Measurements from ENCODE around the gene ZNF627.
A peak's percentile ranks its signal among the peaks of the same experiment; 100 is the strongest.
"Not testable (repeated sequence)": the region's sequence is repeated elsewhere in the genome, so short reads cannot be mapped to it uniquely, and the experiment has no call there.

ZNF627 gene

DNA sequence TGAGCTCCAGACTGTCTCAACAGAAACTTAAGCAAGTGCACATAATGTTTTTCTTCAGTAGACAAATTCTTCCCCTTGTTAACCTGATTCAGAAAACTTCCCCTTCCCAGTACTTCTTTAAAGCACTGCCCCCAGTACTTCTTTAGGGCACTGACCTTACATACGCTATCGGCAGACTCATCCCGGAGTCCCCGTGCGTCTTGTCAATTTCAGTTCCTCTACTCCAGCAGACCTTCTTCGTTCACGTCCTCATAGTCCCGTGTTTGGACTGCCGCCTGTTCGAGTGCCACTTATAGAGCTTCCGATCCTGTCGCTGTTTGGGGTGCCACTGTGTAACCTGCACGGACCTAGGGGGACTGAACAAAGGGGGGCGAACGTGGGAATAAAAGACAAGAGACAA lies 29.0 kb downstream of the ZNF627 start:
- no peak for DNase-seq (ENCODE audit: low read depth)

GRCh38 chr19:11633223-11633622 lies 35.9 kb downstream of the ZNF627 start:
- DNase-seq (ENCODE audit: low read depth) = no peak

GRCh38 chr19:11634018-11634662 lies 36.9 kb downstream of the ZNF627 start:
- not testable (repeated sequence) for DNase-seq (ENCODE audit: low read depth)

DNA sequence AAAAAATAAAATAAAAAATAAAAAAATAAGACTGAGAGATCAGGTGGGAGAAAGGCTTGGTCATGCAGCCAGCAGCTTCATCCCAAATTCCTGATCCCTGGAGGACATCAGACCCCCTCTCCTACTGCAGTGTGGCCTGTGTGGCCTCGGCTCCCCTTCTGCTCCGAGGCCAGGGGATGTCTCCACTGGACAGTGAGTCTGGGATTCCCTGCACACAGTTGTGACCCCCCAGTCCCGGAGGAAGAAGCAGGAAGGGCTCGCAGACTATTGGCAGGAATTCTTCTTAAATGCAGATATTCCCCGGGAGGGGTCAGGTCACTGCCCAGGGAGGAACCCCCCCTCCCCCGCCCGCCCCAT lies 41.9 kb downstream of the ZNF627 start:
- no peak for DNase-seq (ENCODE audit: low read depth)

- peak; percentile 60 for DNase-seq (ENCODE audit: low read depth)
These were observed 42.6 kb downstream of the ZNF627 start for GRCh38 chr19:11639602-11640471.

DNA sequence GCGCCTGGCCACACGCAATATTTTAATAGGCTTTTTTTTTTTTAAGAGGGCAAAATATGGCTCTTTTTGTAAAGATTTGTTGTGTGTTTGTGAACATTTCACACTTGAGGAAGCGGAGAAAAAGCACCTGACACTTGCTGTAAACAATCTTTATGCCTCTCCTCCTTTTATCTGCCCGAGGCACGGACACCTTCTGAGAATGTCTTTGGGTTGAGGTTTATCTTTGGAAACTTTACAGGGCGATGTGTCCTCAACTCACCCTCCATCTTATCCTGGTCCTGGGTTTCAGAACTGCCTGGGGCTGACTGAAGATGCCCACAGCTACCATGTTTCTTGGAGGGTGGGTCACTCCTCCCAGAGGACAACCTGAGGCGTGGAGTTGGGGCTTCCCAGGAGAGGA lies 44.0 kb downstream of the ZNF627 start:
- DNase-seq (ENCODE audit: low read depth) = no peak

DNA sequence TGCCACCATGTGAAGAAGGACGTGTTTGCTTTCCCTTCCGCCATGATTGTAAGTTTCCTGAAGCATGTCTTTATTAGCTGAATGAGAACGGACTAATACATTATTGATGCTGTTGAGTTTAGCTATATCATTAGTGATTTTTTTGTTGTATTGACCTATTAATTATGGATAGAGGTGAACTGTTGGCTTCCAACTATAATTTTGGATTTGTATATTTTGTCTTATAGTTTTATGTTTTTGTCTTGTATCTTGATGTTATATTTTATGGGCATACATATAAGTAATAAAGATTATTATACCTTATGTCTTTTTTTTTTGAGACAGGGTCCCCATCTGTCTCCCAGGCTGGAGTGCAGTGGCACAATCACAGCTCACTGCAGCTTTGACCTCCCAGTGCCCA lies 45.6 kb downstream of the ZNF627 start:
- DNase-seq (ENCODE audit: low read depth) = no peak

- no peak for DNase-seq (ENCODE audit: low read depth)
These were observed 52.7 kb downstream of the ZNF627 start for GRCh38 chr19:11649941-11650340.

- no peak for DNase-seq (ENCODE audit: low read depth)
These were observed 53.8 kb downstream of the ZNF627 start for GRCh38 chr19:11651062-11651461.

GRCh38 chr19:11652056-11652455 lies 54.8 kb downstream of the ZNF627 start:
- DNase-seq (ENCODE audit: low read depth) = no peak

GRCh38 chr19:11652492-11652891 lies 55.2 kb downstream of the ZNF627 start:
- DNase-seq (ENCODE audit: low read depth) = no peak

DNA sequence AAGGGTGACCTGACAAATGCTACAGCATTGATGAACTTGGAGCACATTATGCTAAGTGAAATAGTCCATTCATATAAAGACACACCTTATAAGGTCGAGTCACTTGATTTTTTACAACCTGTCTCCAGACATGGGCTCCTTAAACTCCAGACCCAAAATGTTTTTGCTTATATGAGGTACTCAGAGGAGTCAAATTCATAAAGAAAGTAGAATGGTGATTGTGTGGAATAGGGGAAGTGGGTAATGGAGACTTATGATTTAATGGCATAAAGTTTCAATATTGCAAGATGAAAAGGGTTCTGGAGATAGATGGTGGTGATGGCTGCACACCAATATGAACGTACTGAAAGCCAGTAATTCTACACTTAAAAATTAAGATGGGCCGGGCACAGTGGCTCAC lies 59.3 kb downstream of the ZNF627 start:
- DNase-seq (ENCODE audit: low read depth) = no peak

GRCh38 chr19:11657307-11657706 lies 60.0 kb downstream of the ZNF627 start:
- DNase-seq (ENCODE audit: low read depth) = no peak

- no peak for DNase-seq (ENCODE audit: low read depth)
These were observed 61.7 kb downstream of the ZNF627 start for GRCh38 chr19:11658970-11659369.

DNA sequence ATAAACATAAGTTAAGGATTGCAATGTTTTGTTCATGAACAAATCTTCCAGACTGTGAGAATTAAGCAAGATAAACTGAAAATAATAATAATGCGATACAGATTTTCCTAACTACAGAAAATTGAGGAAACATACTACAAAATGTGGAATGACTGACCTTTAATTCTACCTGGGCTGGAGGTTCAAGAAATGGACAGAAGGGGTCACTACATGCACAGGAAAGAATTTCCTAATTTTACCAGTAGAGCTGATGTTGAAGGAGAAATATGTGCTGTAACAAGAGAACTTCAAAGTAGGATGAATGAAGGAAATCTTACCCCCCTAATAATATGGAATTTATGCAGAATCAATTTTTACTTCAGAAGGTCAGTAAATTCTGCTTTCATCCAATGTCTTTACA lies 62.3 kb downstream of the ZNF627 start:
- DNase-seq (ENCODE audit: low read depth) = no peak

- no peak for DNase-seq (ENCODE audit: low read depth)
These were observed 65.0 kb downstream of the ZNF627 start for GRCh38 chr19:11662278-11662677.

- DNase-seq (ENCODE audit: low read depth) = no peak
These were observed 65.9 kb downstream of the ZNF627 start for GRCh38 chr19:11663181-11663591.
